WTC11 (cell line): ENCODE measurements around the gene ZKSCAN7.

Experiments used
- ATF1 ChIP-seq: sonication (generic); formaldehyde crosslinking; IDR thresholded peaks from 2 replicates; pipeline ENCODE4 v1.8.1; 2023; ENCODE audit warnings: mild to moderate bottlenecking, moderate library complexity, missing genetic modification reagents
- NFYB ChIP-seq: sonication (generic); formaldehyde crosslinking; conservative IDR thresholded peaks from 2 replicates; pipeline ENCODE4 v1.8.0; 2022; ENCODE audit warnings: low read depth, missing genetic modification reagents
- TF ChIP-seq, protein P1 (sequence below): sonication (generic); formaldehyde crosslinking; IDR thresholded peaks from 2 replicates; pipeline ENCODE4 v1.8.0; 2022; ENCODE audit warnings: mild to moderate bottlenecking, missing genetic modification reagents
- TF ChIP-seq, protein P2 (sequence below): sonication (generic); formaldehyde crosslinking; IDR thresholded peaks from 2 replicates; pipeline ENCODE4 v1.8.1; 2023; ENCODE audit warnings: mild to moderate bottlenecking, moderate library complexity, missing genetic modification reagents

DNA sequence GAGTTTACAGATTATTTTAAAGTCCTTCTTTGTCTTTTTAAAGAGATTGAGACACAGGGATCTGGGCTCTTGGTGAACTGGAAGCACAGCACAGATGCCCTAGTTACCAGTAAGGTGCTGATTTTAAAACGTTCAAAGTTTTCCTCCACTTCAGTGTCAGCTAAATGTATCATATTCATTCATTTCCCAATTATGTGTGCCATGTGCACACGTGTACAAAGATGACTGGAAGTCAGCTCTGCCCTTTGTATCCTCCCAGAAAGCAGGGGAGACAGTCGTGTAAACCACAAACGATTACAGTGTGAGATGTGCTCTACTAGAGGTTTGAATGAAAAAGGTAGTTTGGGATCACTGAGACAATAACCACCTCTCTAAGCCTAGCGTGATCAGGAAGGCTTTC lies 730 bp downstream of the ZKSCAN7 start:
- TF ChIP-seq, protein P1, sequence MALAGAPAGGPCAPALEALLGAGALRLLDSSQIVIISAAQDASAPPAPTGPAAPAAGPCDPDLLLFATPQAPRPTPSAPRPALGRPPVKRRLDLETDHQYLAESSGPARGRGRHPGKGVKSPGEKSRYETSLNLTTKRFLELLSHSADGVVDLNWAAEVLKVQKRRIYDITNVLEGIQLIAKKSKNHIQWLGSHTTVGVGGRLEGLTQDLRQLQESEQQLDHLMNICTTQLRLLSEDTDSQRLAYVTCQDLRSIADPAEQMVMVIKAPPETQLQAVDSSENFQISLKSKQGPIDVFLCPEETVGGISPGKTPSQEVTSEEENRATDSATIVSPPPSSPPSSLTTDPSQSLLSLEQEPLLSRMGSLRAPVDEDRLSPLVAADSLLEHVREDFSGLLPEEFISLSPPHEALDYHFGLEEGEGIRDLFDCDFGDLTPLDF (CRISPR knock-in tag) = no peak
- TF ChIP-seq, protein P2, sequence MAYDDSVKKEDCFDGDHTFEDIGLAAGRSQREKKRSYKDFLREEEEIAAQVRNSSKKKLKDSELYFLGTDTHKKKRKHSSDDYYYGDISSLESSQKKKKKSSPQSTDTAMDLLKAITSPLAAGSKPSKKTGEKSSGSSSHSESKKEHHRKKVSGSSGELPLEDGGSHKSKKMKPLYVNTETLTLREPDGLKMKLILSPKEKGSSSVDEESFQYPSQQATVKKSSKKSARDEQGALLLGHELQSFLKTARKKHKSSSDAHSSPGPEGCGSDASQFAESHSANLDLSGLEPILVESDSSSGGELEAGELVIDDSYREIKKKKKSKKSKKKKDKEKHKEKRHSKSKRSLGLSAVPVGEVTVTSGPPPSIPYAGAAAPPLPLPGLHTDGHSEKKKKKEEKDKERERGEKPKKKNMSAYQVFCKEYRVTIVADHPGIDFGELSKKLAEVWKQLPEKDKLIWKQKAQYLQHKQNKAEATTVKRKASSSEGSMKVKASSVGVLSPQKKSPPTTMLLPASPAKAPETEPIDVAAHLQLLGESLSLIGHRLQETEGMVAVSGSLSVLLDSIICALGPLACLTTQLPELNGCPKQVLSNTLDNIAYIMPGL (CRISPR knock-in tag) = no peak
- no peak for TF ChIP-seq ATF1 (CRISPR knock-in tag)
- TF ChIP-seq NFYB = no peak
